GM12873 (cell line): ENCODE measurements around the gene GRK1.

ENCODE experiments used
- TF ChIP-seq, protein P1 (sequence below): IDR thresholded peaks from 2 replicates; pipeline ENCODE4 v1.5.1; 2012; ENCODE audit warnings: low read depth, mild to moderate bottlenecking, moderate library complexity, low read length, control low read depth; ENCODE audit not compliant: insufficient read depth; ENCODE audit errors: missing control alignments

GRK1 gene

DNA sequence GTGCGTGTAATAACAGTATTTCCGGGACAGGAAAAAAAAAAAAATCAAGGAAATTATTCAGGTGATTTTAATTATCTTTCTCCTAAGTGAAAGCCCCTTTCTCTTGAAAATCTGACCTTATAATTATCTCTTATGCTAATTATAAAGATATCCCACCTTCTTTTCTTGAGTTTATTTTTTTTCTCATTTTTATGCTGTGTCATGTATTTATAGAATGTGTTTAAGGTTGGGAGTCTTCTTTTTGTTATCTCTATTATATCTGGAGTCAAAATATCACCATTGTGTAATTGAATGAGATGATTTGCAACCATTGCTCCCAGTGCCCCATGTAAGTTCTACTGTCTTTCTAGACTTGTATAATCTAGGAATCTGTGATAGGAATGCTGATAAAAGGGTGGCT, 95.1 kb downstream of the GRK1 start:
- TF ChIP-seq, protein P1, sequence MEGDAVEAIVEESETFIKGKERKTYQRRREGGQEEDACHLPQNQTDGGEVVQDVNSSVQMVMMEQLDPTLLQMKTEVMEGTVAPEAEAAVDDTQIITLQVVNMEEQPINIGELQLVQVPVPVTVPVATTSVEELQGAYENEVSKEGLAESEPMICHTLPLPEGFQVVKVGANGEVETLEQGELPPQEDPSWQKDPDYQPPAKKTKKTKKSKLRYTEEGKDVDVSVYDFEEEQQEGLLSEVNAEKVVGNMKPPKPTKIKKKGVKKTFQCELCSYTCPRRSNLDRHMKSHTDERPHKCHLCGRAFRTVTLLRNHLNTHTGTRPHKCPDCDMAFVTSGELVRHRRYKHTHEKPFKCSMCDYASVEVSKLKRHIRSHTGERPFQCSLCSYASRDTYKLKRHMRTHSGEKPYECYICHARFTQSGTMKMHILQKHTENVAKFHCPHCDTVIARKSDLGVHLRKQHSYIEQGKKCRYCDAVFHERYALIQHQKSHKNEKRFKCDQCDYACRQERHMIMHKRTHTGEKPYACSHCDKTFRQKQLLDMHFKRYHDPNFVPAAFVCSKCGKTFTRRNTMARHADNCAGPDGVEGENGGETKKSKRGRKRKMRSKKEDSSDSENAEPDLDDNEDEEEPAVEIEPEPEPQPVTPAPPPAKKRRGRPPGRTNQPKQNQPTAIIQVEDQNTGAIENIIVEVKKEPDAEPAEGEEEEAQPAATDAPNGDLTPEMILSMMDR: no peak

DNA sequence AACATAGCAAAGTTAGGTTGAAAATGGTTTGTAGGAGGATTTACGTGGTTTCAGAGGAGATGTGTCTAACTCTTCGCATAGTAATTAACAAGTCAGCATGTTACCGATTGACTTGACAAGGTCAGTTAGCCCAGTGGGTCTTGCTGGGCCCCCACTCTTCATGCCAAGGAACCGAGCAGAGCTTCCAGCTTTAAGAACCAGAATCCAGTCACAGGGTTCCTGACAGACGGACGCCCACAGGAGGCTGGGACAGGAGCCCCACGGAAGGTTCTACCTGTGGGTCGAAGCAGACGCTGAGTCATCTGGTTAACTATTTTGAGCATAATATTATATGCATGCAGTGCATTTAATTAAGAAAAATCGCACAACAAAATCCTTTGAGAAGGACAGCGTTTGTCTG, 95.5 kb downstream of the GRK1 start:
- TF ChIP-seq, protein P1: no peak

DNA sequence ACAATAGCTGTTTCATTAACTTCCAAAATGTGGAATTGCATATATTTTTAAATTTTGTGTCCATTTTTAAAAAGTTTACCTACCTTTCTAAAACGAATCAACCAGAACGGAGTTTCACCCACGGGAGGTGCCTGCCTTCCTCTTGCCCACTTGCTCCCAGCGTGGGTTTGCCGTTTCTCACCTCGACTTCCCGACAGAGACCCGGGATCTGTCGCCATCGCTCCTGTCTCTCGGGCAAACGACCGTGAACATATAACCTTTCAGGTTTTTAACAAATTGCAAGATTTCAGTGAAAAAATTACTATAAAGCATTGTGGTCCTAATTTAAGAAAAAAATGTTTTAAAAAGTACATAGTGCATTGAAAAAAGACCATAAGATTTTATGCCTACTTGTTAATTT, 96.2 kb downstream of the GRK1 start:
- TF ChIP-seq, protein P1: no peak

DNA sequence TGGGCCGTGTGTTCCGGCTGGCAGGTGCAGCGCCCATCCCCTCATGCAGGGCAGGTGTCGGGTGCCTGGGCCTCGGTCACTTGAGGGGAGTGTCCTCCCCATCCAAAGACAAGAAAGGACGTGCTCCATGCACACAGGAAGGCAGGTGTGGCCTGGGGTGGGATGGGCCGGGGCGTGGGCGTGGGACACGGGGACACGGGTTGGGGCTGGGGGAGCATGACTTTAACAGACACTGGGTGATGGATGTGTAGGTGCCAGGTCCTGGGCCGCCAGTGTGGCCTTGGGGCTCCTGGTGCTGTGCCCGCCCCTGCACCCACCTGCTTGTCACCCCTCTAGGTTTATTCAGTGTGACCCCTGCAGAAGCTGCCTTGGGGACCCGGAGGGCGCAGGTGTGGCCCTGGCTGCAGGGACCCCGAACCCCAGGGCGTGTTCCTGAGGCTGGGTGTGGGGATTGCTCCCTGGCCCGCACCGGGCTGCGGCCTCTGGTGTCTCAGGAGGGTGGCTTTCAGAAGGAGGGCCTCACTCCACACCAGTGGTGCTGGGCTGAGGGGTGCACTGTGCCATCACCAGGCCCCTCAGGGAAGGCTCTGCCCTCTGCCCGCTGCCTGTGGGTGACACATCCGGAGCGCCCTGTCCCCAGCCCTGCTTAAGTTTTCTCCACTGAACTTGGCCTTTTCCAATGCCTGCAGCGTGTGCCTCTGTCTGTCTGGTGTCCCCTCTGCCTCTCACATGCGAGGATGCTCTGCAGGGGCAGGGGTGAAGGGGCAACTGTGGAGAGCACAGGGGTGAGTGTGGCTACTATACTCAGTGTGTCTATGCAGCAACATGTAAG, 97.2 kb downstream of the GRK1 start:
- TF ChIP-seq, protein P1: no peak

DNA sequence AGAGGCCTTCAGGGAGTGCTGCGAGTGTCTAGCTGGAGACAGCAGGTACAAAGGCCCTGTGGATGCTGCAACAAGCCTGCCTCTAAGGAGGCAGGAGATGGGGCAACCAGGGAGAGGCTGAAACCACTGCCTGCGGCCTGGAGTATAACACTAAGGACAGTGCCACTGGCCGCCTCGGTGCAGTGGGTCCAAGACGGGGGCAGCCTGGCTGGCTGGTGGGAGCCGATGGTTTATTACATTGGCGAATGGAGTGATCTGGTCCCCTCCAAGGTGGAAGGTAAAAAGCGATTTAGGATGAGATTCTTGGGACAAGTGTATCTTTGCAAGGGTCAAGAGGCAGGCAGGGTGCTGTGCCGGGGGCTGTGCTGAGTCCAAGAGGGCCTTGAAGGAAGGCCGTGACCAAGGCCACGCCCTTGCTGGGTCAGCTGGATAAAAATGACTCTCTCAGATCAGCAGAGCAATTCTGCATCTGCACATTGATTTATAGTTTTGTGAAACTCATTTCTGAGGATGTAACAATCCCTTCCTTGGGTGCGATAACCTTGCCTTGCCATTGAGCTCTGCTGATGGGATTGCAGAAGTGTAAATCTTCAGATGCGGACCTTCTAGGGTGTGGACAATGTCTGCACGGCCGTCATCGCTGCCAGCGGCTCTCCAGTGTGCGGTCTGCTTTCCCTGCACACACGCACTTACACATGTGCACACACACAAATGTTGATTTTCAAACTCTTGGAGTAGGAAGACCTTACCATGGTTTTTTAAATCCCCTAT, 98.0 kb downstream of the GRK1 start:
- TF ChIP-seq, protein P1: no peak

DNA sequence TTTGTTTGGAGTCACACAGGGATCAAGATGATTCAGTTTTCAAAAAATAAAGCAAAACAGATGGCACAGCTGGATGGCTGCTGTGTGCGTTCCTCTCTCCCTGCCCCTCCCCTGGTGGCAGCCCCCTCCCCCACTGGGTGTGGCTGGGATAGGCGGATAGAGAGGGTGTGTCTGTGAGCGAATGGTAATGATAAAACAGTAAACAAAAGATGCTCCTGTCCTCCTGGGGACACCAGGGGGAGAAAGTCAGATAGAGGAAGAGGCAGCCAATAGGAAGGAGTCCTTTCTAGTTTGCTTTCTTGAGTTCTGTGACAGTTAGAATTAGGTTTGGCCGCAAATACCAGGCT, 98.5 kb downstream of the GRK1 start:
- TF ChIP-seq, protein P1: no peak

DNA sequence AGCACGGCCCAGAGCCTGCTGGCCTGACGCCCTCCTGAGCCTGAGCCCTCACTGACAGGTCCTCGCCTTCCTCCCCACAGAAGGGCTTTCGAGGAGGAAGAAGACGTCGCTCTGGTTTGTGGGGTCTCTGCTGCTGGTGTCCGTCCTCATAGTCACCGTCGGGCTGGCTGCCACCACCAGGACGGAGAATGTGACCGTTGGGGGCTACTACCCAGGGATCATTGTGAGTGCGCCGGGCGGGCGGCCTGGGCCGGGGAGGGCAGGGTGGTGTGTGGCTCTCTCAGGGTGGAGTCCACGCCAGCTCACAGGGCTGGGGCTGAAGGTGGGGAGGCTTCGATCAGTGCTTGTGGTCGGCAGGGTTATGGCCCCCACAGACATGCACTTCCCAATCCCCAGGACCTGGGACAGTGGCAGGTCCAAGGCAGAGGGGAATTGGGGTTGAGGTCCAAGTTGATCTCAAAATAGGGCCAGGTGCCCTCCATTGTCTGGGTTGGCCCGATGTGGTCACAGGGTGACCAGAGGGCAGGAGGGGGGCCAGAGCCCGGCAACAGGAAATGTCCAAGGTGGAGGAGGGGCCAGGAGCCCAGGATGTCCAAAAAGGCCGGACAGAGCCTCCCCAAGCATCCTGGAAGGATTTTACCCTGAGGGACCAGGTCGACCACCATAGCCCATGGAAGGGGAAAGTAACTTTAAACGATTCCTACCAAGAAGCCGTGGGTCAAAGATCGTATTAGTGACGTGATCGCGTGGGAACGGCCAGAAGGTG, 99.2 kb downstream of the GRK1 start:
- TF ChIP-seq, protein P1: no peak
